ENCODE measurements around the gene IPO5.

GRCh38 chr13:97953376-97953970 is at the start of gene IPO5:
- no peak for TF ChIP-seq CTCF (IDR thresholded peaks at IDR 0.05)
- TF ChIP-seq EZH2 (IDR thresholded peaks at IDR 0.05): no peak
- TF ChIP-seq EZH2phosphoT487 (IDR thresholded peaks at IDR 0.05): no peak

Measured in neural progenitor cell (in vitro differentiated cells).